HEK293T (cell line): ENCODE measurements around the gene PRIMA1.

ENCODE experiments used
- BHLHE40 ChIP-seq: fragments of 450-650 bp; IDR thresholded peaks from 2 replicates; pipeline ENCODE4 v1.6.1; 2016; ENCODE audit warnings: mild to moderate bottlenecking, moderate library complexity, borderline replicate concordance
- CTBP1 ChIP-seq: fragments of 450-650 bp; IDR thresholded peaks from 2 replicates; pipeline ENCODE4 v1.6.1; 2016; ENCODE audit warnings: borderline replicate concordance
- ELF4 ChIP-seq: fragments of 450-650 bp; IDR thresholded peaks from 2 replicates; pipeline ENCODE4 v1.6.1; 2017; ENCODE audit warnings: antibody characterized with exemption
- FOXA1 ChIP-seq: fragments of 450-650 bp; IDR thresholded peaks from 2 replicates; pipeline ENCODE4 v1.6.1; 2016; ENCODE audit warnings: mild to moderate bottlenecking
- FOXK2 ChIP-seq: fragments of 450-650 bp; IDR thresholded peaks from 2 replicates; pipeline ENCODE4 v1.6.1; 2016; ENCODE audit warnings: mild to moderate bottlenecking
- FOXM1 ChIP-seq: fragments of 450-650 bp; IDR thresholded peaks from 2 replicates; pipeline ENCODE4 v1.6.1; 2017; ENCODE audit warnings: mild to moderate bottlenecking, borderline replicate concordance
- HDGF ChIP-seq: fragments of 450-650 bp; IDR thresholded peaks from 2 replicates; pipeline ENCODE4 v1.6.1; 2017; ENCODE audit warnings: antibody characterized with exemption, borderline replicate concordance
- LEF1 ChIP-seq: fragments of 450-650 bp; IDR thresholded peaks from 2 replicates; pipeline ENCODE4 v1.6.1; 2017; ENCODE audit warnings: mild to moderate bottlenecking, borderline replicate concordance
- NFRKB ChIP-seq: fragments of 450-650 bp; IDR thresholded peaks from 2 replicates; pipeline ENCODE4 v1.6.1; 2016; ENCODE audit warnings: mild to moderate bottlenecking, moderate library complexity
- PKNOX1 ChIP-seq: fragments of 450-650 bp; IDR thresholded peaks from 2 replicates; pipeline ENCODE4 v1.6.1; 2016
- SP1 ChIP-seq: fragments of 450-650 bp; IDR thresholded peaks from 2 replicates; pipeline ENCODE4 v1.6.1; 2017
- SUZ12 ChIP-seq: fragments of 450-650 bp; IDR thresholded peaks from 2 replicates; pipeline ENCODE4 v1.6.1; 2016; ENCODE audit warnings: mild to moderate bottlenecking
- TARDBP ChIP-seq: fragments of 450-650 bp; IDR thresholded peaks from 2 replicates; pipeline ENCODE4 v1.6.1; 2016
- ZNF384 ChIP-seq: fragments of 450-650 bp; IDR thresholded peaks from 2 replicates; pipeline ENCODE4 v1.6.1; 2016

- no peak for TF ChIP-seq NFRKB
- no peak for TF ChIP-seq LEF1
- TF ChIP-seq SP1 = no peak
- TF ChIP-seq HDGF = no peak
- no peak for TF ChIP-seq TARDBP
- no peak for TF ChIP-seq PKNOX1
- TF ChIP-seq ZNF384 = no peak
- TF ChIP-seq FOXK2 = no peak
- TF ChIP-seq FOXM1 = no peak
- no peak for TF ChIP-seq FOXA1
- no peak for TF ChIP-seq CTBP1
- TF ChIP-seq BHLHE40 = no peak
- no peak for TF ChIP-seq SUZ12
- no peak for TF ChIP-seq ELF4
Measured at GRCh38 chr14:93765970-93766369, 22.3 kb downstream of the PRIMA1 start.
